Eye (tissue), 1 donor: ENCODE measurements around the gene TEX44.
A peak's percentile ranks its signal among the peaks of the same experiment; 100 is the strongest.

ENCODE experiments used
- DNase-seq: peaks from one replicate; pipeline ENCODE4 v3.0.0-alpha.2; 2015

Gene TEX44

DNA sequence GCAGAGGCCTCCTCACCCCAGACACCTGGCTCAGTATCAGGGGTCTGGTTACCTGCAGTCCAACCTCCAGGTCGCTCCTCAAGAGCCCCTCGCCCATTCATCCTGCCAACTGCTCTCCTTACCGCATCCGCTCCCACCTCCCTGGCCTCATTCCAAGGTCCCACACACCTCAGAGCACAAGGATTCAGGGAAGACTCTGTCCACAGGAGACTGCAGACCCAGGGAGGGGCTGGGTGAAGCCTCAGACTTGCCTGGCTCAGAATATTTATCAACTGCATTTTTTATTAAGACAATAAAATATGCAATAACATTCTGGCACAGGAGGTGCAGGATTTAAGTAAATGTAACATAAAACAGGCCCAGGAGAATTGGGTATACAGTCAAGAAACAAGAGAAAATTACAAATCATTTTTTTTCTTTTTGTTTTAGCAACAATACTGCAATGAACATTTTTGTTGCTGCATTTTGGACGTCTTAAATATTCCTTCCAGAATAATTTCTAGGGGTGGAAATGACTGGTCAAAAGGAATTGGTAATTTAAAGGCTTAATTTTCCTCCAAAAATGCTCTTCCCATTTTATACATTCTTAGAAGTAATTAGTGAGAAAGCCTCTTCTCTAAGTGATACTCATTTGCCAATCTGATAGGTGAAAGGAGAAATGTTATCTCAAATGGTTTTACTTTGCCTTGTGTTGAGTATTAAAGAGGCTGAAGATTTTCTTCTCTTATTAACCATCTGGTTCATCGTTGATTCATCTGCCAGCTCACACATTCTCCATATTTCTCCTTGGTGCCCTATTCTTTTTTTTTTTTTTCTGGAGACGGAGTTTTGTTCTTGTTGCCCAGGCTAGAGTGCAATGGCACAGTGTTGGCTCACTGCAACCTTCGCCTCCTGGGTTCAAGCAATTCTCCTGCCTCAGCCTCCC lies 42.5 kb downstream of the TEX44 start:
- DNase-seq, result no peak

DNA sequence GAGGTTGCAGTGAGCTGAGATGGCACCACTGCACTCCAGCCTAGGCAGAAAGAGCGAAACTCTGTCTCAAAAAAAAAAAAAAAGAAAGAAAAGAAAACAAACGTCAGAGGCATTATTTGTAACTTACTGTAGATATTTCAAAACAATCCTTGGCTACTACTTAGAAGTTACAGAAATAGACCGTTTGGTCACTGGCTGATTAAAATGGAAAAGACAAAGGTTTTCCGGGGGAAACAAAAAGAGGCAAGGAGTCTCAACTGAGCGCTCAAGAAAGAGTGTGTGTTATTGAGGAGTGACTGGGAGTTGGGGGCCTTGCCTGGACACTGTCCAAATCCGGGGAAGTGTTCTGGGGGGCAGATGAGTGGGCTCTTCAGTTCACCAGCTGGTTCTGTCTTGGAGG lies 47.6 kb downstream of the TEX44 start:
- DNase-seq, result no peak

DNA sequence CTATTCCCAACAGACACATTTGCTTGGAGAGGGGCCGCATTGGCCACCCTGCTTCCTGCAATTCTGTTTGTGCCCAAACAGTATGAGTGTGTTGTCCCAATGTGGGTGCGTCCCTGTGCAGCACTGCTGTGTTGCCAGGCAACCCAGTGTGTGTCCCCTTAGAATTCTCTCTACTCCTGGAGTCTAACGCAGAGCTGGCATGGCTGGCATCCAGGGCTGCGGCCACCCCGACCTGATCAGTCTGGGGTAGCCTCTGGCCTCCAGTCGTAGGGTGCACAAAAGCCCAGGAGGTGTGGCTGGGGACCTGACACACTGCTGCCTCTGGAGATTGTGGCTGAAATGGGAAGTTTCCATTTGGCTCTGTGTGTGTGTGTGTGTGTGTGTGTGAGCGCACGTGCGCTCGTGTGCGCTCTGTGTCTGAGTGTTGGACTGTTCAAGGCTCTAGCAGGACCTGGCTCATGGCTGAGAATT lies 48.0 kb downstream of the TEX44 start:
- DNase-seq, result no peak

- DNase-seq, result peak; percentile 88
Measured at GRCh38 chr2:231642631-231643494, 50.2 kb downstream of the TEX44 start.

GRCh38 chr2:231643495-231643888 lies 50.8 kb downstream of the TEX44 start:
- DNase-seq, result no peak
